Measurements from ENCODE around the gene GALNTL6. TPM values are rescaled to one million over a fixed set of nuclear protein-coding genes. Genes with fewer than 3 reads are reported as not detected.

The GALNTL6 gene
- total and polyA plus RNA-seq, 8 donors: 0.15 to 0.87 (median 0.58) TPM; not detected in 3

DNA sequence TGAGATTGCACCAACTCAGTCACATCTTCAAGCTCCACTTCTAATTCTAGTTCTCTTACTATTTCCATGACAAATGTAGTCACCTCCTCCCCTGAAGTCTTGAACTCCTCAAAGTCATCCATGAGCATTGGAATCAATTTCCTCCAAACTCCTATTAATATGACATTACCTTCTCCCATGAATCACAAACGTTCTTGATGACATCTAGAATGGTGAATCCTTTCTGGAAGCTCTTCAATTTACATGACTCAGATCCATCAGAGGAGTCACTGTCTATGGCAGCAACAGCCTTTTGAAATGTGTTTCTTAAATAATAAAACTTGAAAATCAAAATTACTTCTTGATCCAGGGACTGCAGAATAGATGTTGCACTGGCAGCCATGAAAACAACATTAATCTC lies 34.5 kb downstream of the GALNTL6 start:
- no peak for DNase-seq
- Histone ChIP-seq H3K4me3 (no peak overlapping the region), H3K9me3 (no peaks in the 10 kb centered on the region), H3K27ac (no peak overlapping the region), H3K4me1 (no peaks in the 10 kb centered on the region), H3K27me3 (no peaks in the 10 kb centered on the region), H3K36me3 (no peaks in the 10 kb centered on the region)
- TF ChIP-seq, protein P1, sequence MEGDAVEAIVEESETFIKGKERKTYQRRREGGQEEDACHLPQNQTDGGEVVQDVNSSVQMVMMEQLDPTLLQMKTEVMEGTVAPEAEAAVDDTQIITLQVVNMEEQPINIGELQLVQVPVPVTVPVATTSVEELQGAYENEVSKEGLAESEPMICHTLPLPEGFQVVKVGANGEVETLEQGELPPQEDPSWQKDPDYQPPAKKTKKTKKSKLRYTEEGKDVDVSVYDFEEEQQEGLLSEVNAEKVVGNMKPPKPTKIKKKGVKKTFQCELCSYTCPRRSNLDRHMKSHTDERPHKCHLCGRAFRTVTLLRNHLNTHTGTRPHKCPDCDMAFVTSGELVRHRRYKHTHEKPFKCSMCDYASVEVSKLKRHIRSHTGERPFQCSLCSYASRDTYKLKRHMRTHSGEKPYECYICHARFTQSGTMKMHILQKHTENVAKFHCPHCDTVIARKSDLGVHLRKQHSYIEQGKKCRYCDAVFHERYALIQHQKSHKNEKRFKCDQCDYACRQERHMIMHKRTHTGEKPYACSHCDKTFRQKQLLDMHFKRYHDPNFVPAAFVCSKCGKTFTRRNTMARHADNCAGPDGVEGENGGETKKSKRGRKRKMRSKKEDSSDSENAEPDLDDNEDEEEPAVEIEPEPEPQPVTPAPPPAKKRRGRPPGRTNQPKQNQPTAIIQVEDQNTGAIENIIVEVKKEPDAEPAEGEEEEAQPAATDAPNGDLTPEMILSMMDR (IDR thresholded peaks at IDR 0.05): no peak
- no peak for TF ChIP-seq EP300 (IDR thresholded peaks at IDR 0.05)
- 64 to 71% (median 70%) methylated on average over 1 of the region's 1 CpG for WGBS, 5 donors
- intact Hi-C loops (cut with DNase I; ENCODE audit: low total_unique reads): no loop called here

DNA sequence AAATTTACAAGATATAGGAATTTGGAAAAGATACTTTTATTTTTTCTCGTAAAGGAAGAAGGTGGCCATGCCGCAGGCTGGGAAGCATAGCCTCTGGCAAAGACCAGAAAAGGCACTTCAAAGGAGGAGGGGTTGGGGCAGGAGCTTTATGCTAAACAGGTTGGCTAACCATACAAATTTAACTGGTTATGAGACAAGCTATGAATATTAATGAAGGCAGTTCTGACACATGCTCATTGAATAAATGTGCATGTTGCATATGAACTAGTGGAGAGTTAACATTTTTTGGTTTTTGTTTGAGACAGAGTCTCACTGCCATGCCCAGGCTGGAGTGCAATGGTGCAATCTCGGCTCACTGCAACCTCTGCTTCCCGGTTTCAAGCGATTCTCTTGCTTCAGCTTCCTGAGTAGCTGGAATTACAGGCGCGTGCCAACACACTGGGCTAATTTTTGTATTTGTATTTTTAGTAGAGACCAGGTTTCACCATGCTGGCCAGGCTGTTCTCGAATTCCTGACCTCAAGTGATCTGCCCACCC lies 36.5 kb downstream of the GALNTL6 start:
- 83 to 93% (median 87%) methylated on average over 8 of the region's 8 CpGs for WGBS, 5 donors
- DNase-seq: no peak
- TF ChIP-seq, protein P1 (IDR thresholded peaks at IDR 0.05): no peak
- TF ChIP-seq EP300 (IDR thresholded peaks at IDR 0.05): no peak
- TF ChIP-seq POLR2AphosphoS5 (IDR thresholded peaks at IDR 0.05): no peak
- no peak for TF ChIP-seq POLR2A (IDR thresholded peaks at IDR 0.05)
- Histone ChIP-seq H3K27me3 (no peaks in the 10 kb centered on the region), H3K27ac (no peak overlapping the region), H3K9me3 (no peaks in the 10 kb centered on the region), H3K4me1 (no peaks in the 10 kb centered on the region), H3K36me3 (no peaks in the 10 kb centered on the region), H3K4me3 (no peak overlapping the region)
- intact Hi-C loops (cut with DNase I; ENCODE audit: low total_unique reads): no loop called here

DNA sequence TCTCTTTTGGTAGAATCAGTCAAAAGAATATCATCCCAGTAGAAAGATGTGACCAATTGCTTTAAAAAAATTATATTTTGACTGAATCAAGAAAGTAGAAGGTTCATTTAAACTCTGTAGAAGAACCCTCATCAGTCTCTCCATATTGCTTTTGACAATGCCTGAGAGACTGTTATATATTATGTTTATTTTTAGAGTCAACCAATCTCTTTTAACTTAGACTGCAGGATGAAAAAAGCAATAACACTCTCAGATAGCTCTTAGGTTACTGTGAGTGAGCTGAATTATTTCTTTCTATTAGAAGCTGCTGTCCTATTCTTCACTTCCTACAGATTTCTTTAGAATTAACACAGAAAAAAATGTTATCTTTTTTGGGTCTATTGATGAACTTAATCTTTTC lies 38.1 kb downstream of the GALNTL6 start:
- no peaks in the 10 kb centered on the region for H3K36me3 ChIP-seq
- H3K4me1 ChIP-seq: no peaks in the 10 kb centered on the region
- no peak overlapping the region for H3K27ac ChIP-seq
- H3K4me3 ChIP-seq: no peak overlapping the region
- no peak for DNase-seq
- no peaks in the 10 kb centered on the region for H3K27me3 ChIP-seq
- intact Hi-C loops (cut with DNase I; ENCODE audit: low total_unique reads): no loop called here
- no peaks in the 10 kb centered on the region for H3K9me3 ChIP-seq
- TF ChIP-seq, protein P1 (IDR thresholded peaks at IDR 0.05): no peak
- TF ChIP-seq POLR2AphosphoS5 (IDR thresholded peaks at IDR 0.05): no peak

DNA sequence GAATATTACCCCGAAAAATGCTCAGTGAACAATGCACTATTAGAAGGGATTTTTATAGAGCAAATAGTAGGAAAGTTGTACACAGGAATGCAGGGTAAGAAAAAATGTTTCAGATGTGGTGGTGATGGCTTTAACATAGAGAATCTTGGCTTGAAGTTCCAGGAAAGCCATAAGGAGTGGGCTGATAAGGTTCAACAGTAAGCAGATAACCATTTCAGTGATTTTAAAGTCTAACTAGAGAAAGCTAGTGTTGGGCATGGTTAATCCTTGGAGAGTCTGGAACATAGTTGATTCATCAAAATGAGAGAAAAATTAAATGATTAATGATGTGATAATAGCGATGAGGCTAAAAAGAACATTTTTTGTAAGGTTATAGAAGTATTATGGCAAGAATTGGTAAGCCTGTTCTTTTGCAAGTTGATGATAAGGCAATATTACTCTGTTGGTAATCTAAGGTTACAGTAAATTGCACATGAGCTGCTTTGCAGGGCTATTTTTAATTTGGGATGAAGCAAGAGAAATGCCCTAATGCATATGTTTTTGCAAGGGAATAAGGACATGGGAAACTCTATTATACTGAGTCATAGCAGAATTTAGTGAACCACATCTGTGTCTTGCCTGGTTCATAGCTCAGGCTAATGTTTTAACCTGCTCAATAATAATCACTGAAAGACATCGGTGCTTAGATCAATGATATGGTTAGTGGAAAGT lies 44.3 kb downstream of the GALNTL6 start:
- no peaks in the 10 kb centered on the region for H3K36me3 ChIP-seq
- no peaks in the 10 kb centered on the region for H3K4me1 ChIP-seq
- H3K9me3 ChIP-seq: no peaks in the 10 kb centered on the region
- no peak for DNase-seq
- H3K4me3 ChIP-seq: no peak overlapping the region
- no peak overlapping the region for H3K27ac ChIP-seq
- intact Hi-C loops (cut with DNase I; ENCODE audit: low total_unique reads): no loop called here
- no peaks in the 10 kb centered on the region for H3K27me3 ChIP-seq
- TF ChIP-seq EP300 (IDR thresholded peaks at IDR 0.05): no peak
- TF ChIP-seq POLR2AphosphoS5 (IDR thresholded peaks at IDR 0.05): no peak
- no peak for TF ChIP-seq POLR2A (IDR thresholded peaks at IDR 0.05)
- TF ChIP-seq, protein P1 (IDR thresholded peaks at IDR 0.05): no peak
- 76 to 84% (median 78%) methylated on average over 3 of the region's 3 CpGs for WGBS, 5 donors

Measured in stomach (tissue), 9 donors.